PC-9 (cell line): ENCODE results near the gene REEP2.

Source experiments
- EZH2 ChIP-seq: fragments of 200-600 bp; sonication (generic); IDR thresholded peaks from 2 replicates; pipeline ENCODE4 v1.8.0; 2017; ENCODE audit warnings: antibody characterized with exemption, low read depth
- TF ChIP-seq, protein P1 (sequence below): fragments of 200-600 bp; sonication (generic); conservative IDR thresholded peaks from 2 replicates; pipeline ENCODE4 v1.6.1; 2017; ENCODE audit warnings: mixed run types, antibody characterized with exemption, mild to moderate bottlenecking, moderate library complexity

DNA sequence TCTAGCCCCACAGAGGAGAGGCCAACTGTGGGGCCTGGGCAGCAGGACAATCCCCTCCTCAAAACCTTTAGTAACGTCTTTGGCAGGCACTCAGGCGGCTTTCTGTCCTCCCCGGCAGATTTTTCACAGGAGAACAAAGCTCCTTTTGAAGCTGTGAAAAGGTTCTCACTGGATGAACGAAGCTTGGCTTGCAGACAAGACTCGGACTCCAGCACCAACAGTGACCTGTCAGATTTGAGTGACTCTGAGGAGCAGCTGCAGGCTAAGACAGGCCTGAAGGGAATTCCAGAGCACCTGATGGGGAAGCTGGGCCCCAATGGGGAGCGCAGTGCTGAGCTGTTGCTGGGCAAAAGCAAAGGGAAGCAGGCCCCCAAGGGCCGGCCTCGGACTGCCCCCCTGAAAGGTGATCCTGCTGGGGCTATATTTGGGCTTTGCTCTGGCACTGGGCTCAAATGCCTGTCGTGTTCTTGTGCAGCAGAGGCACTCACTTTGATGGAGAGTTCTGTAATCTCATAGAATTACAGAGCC is 46.9 kb upstream of the REEP2 start:
- TF ChIP-seq, protein P1, sequence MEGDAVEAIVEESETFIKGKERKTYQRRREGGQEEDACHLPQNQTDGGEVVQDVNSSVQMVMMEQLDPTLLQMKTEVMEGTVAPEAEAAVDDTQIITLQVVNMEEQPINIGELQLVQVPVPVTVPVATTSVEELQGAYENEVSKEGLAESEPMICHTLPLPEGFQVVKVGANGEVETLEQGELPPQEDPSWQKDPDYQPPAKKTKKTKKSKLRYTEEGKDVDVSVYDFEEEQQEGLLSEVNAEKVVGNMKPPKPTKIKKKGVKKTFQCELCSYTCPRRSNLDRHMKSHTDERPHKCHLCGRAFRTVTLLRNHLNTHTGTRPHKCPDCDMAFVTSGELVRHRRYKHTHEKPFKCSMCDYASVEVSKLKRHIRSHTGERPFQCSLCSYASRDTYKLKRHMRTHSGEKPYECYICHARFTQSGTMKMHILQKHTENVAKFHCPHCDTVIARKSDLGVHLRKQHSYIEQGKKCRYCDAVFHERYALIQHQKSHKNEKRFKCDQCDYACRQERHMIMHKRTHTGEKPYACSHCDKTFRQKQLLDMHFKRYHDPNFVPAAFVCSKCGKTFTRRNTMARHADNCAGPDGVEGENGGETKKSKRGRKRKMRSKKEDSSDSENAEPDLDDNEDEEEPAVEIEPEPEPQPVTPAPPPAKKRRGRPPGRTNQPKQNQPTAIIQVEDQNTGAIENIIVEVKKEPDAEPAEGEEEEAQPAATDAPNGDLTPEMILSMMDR: no peak
- no peak for TF ChIP-seq EZH2
